ENCODE results near the gene ERCC3. TPM values are rescaled to one million over a fixed set of nuclear protein-coding genes. Genes with fewer than 3 reads are reported as not detected.
A peak's percentile ranks its signal among the peaks of the same experiment; 100 is the strongest.

ERCC3 gene
- total and polyA plus RNA-seq, 2 of the 13 experiments (the other 11 are each of a cell fraction or from before 2014, with no cell fraction given): 49.7 to 64.6 TPM

GRCh38 chr2:127293748-127294562 lies at the start of gene ERCC3 (continued):
- no peak for TF ChIP-seq RNF219 (CRISPR knock-in tag; IDR thresholded peaks at IDR 0.05)
- peak; percentile 95; the same call in 1 of the 2 replicates for TF ChIP-seq ZNF580 (CRISPR knock-in tag; IDR thresholded peaks at IDR 0.05; ENCODE audit: borderline replicate concordance, low read depth)
- TF ChIP-seq CTCF (CRISPR knock-in tag; IDR thresholded peaks at IDR 0.05): no peak
- TF ChIP-seq PPARG (CRISPR knock-in tag; conservative IDR thresholded peaks at IDR 0.05): no peak
- TF ChIP-seq DDIT3 (CRISPR knock-in tag; IDR thresholded peaks at IDR 0.05): 0 out of 2 replicates have a peak, but pooled peaks have one; percentile 72
- no peak for TF ChIP-seq DNMT3B (CRISPR knock-in tag; conservative IDR thresholded peaks at IDR 0.05)
- peak; percentile 55; the same call in 1 of the 2 replicates for TF ChIP-seq CC2D1A (CRISPR knock-in tag; IDR thresholded peaks at IDR 0.05)
- TF ChIP-seq SIX4 (CRISPR knock-in tag; IDR thresholded peaks at IDR 0.05): peak; percentile 59; the same call in 1 of the 2 replicates
- TF ChIP-seq SKIL (CRISPR knock-in tag; IDR thresholded peaks at IDR 0.05; ENCODE audit: borderline replicate concordance): no peak
- peak; percentile 99 for TF ChIP-seq ARID4A (CRISPR knock-in tag; IDR thresholded peaks at IDR 0.05; ENCODE audit: borderline replicate concordance)
- TF ChIP-seq GRHL1 (CRISPR knock-in tag; conservative IDR thresholded peaks at IDR 0.05): no peak
- no peak for TF ChIP-seq MAF1 (CRISPR knock-in tag; IDR thresholded peaks at IDR 0.05; ENCODE audit: borderline replicate concordance)
- no peak for TF ChIP-seq FOXM1 (CRISPR knock-in tag; IDR thresholded peaks at IDR 0.05)
- TF ChIP-seq PHF5A (CRISPR knock-in tag; IDR thresholded peaks at IDR 0.05; ENCODE audit: low read depth, unreplicated experiment): peak; percentile 47
